ENCODE data around the gene TRABD2A. TPM values are rescaled to one million over a fixed set of nuclear protein-coding genes. Genes with fewer than 3 reads are reported as not detected.

TRABD2A gene
- total RNA-seq, 2 donors from 2014 or later: 4.8 to 7.7 TPM

GRCh38 chr2:84797271-84797670 lies 83.6 kb downstream of the TRABD2A start:
- no peak overlapping the region for H3K27ac Mint-ChIP-seq
- no peaks in the 10 kb centered on the region for H3K36me3 Mint-ChIP-seq (ENCODE audit: low read depth)

GRCh38 chr2:84796798-84797197 lies 84.1 kb downstream of the TRABD2A start:
- Histone ChIP-seq H3K4me3 (ENCODE audit: low read length) (no peak overlapping the region), H3K36me3 (ENCODE audit: control insufficient read depth, insufficient read depth, low read length) (no peaks in the 10 kb centered on the region), H3K9ac (ENCODE audit: extremely low read depth, low read length, poor library complexity, severe bottlenecking) (no peak overlapping the region), H3K9me3 (ENCODE audit: control insufficient read depth, low read length) (no peaks in the 10 kb centered on the region), H3K27ac (ENCODE audit: low read depth, low read length) (no peak overlapping the region), H3K27me3 (ENCODE audit: control insufficient read depth, insufficient read depth, low read length, poor library complexity, severe bottlenecking) (no peaks in the 10 kb centered on the region), H3K4me1 (ENCODE audit: control insufficient read depth, insufficient read depth, low read length) (no peaks in the 10 kb centered on the region)
- H3K9me3 Mint-ChIP-seq: peaks cover 3% of the 10 kb centered on the region
- no peaks in the 10 kb centered on the region for H3K36me3 Mint-ChIP-seq (ENCODE audit: low read depth)
- DNase-seq: no peak
- no peak overlapping the region for H3K27ac Mint-ChIP-seq
- no peak overlapping the region for H3K4me3 Mint-ChIP-seq
- no peaks in the 10 kb centered on the region for H3K27me3 Mint-ChIP-seq (ENCODE audit: insufficient read depth)
- H3K4me1 Mint-ChIP-seq: no peaks in the 10 kb centered on the region
- TF ChIP-seq, protein P1, sequence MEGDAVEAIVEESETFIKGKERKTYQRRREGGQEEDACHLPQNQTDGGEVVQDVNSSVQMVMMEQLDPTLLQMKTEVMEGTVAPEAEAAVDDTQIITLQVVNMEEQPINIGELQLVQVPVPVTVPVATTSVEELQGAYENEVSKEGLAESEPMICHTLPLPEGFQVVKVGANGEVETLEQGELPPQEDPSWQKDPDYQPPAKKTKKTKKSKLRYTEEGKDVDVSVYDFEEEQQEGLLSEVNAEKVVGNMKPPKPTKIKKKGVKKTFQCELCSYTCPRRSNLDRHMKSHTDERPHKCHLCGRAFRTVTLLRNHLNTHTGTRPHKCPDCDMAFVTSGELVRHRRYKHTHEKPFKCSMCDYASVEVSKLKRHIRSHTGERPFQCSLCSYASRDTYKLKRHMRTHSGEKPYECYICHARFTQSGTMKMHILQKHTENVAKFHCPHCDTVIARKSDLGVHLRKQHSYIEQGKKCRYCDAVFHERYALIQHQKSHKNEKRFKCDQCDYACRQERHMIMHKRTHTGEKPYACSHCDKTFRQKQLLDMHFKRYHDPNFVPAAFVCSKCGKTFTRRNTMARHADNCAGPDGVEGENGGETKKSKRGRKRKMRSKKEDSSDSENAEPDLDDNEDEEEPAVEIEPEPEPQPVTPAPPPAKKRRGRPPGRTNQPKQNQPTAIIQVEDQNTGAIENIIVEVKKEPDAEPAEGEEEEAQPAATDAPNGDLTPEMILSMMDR (conservative IDR thresholded peaks at IDR 0.05): no peak

More at GRCh38 chr2:84797271-84797670, 83.6 kb downstream of the TRABD2A start:
- WGBS, 2 experiments (ENCODE audit: insufficient coverage in 1 of 2, insufficient read length in 1 of 2): 99% methylated on average over 3 of the region's 3 CpGs; no CpG with 5 or more reads in 1 of the 2 experiments
- no peaks in the 10 kb centered on the region for H3K27me3 Mint-ChIP-seq (ENCODE audit: insufficient read depth)
- no peak for DNase-seq
- Histone ChIP-seq H3K9ac (ENCODE audit: extremely low read depth, low read length, poor library complexity, severe bottlenecking) (no peak overlapping the region), H3K9me3 (ENCODE audit: control insufficient read depth, low read length) (no peaks in the 10 kb centered on the region), H3K27me3 (ENCODE audit: control insufficient read depth, insufficient read depth, low read length, poor library complexity, severe bottlenecking) (no peaks in the 10 kb centered on the region), H3K4me1 (ENCODE audit: control insufficient read depth, insufficient read depth, low read length) (no peaks in the 10 kb centered on the region), H3K4me3 (ENCODE audit: low read length) (no peak overlapping the region), H3K27ac (ENCODE audit: low read depth, low read length) (no peak overlapping the region), H3K36me3 (ENCODE audit: control insufficient read depth, insufficient read depth, low read length) (no peaks in the 10 kb centered on the region)
- no peaks in the 10 kb centered on the region for H3K4me1 Mint-ChIP-seq
- TF ChIP-seq, protein P1 (conservative IDR thresholded peaks at IDR 0.05): no peak
- H3K9me3 Mint-ChIP-seq: peaks cover 3% of the 10 kb centered on the region
- no peak overlapping the region for H3K4me3 Mint-ChIP-seq

GRCh38 chr2:84793641-84794040 lies 87.2 kb downstream of the TRABD2A start:
- no peaks in the 10 kb centered on the region for H3K4me1 ChIP-seq (ENCODE audit: control insufficient read depth, insufficient read depth, low read length)
- peaks cover 3% of the 10 kb centered on the region for H3K9me3 Mint-ChIP-seq
- H3K27ac ChIP-seq (ENCODE audit: low read depth, low read length): no peak overlapping the region
- H3K27me3 Mint-ChIP-seq (ENCODE audit: insufficient read depth): no peaks in the 10 kb centered on the region
- H3K4me3 ChIP-seq (ENCODE audit: low read length): no peak overlapping the region
- H3K36me3 ChIP-seq (ENCODE audit: control insufficient read depth, insufficient read depth, low read length): no peaks in the 10 kb centered on the region
- H3K4me1 Mint-ChIP-seq: no peaks in the 10 kb centered on the region
- H3K36me3 Mint-ChIP-seq (ENCODE audit: low read depth): no peaks in the 10 kb centered on the region
- no peaks in the 10 kb centered on the region for H3K9me3 ChIP-seq (ENCODE audit: control insufficient read depth, low read length)
- no peaks in the 10 kb centered on the region for H3K27me3 ChIP-seq (ENCODE audit: control insufficient read depth, insufficient read depth, low read length, poor library complexity, severe bottlenecking)
- TF ChIP-seq, protein P1 (conservative IDR thresholded peaks at IDR 0.05): no peak
- WGBS, 2 experiments (ENCODE audit: insufficient coverage in 1 of 2, insufficient read length in 1 of 2): 88 to 92% methylated on average over 3 of the region's 4 CpGs
- no peak overlapping the region for H3K9ac ChIP-seq (ENCODE audit: extremely low read depth, low read length, poor library complexity, severe bottlenecking)
- no peak overlapping the region for H3K4me3 Mint-ChIP-seq
- no peak for DNase-seq
- H3K27ac Mint-ChIP-seq: no peak overlapping the region

Data from endodermal cell (in vitro differentiated cells).